ENCODE data around the gene LMAN2. TPM values are rescaled to one million over a fixed set of nuclear protein-coding genes. Genes with fewer than 3 reads are reported as not detected.

The LMAN2 gene
- total RNA-seq, 1 donor from 2014 or later, result 103 TPM

GRCh38 chr5:177357459-177358351, 6.2 kb upstream of the LMAN2 start, which contains the start of gene RGS14:
Gene RGS14 (plus strand): TSS chr5:177357924. CDS start chr5:177358025, 101 bp downstream.
- H3K4me1 ChIP-seq (ENCODE audit: insufficient read depth, low read length), result peaks cover 8% of the 10 kb centered on the region
- H2AFZ ChIP-seq (ENCODE audit: low read depth, low read length), result peak within 1 kb of the TSS; percentile 61
- peaks cover 4% of the 10 kb centered on the region for H3K36me3 Mint-ChIP-seq (ENCODE audit: low read depth, unreplicated experiment)
- peaks cover 14% of the 10 kb centered on the region for H3K4me1 Mint-ChIP-seq (ENCODE audit: low read depth, unreplicated experiment)
- H3K27ac Mint-ChIP-seq (ENCODE audit: unreplicated experiment), result peak within 1 kb of the TSS; percentile 28
- H3K9me3 ChIP-seq (ENCODE audit: insufficient read depth, low read depth, low read length), result no peaks in the 10 kb centered on the region
- H3K9ac ChIP-seq (ENCODE audit: low read length), result no peak within 1 kb of the TSS
- H3K4me3 ChIP-seq (ENCODE audit: insufficient read depth, low read depth, low read length), result no peak within 1 kb of the TSS
- DNase-seq (ENCODE audit: low read depth) (peak; percentile 55), FAIRE-seq (no peak)
- TF ChIP-seq EZH2 (IDR thresholded peaks at IDR 0.05; ENCODE audit: insufficient read depth, low read length) (no peak), CTCF (IDR thresholded peaks at IDR 0.05; ENCODE audit: insufficient read depth, low read depth, low read length) (no peak)
- peaks cover 6% of the 10 kb centered on the region for H3K9me3 Mint-ChIP-seq (ENCODE audit: unreplicated experiment)
- peak within 1 kb of the TSS; percentile 50 for H3K4me3 Mint-ChIP-seq (ENCODE audit: unreplicated experiment)
- no peaks in the 10 kb centered on the region for H3K36me3 ChIP-seq (ENCODE audit: insufficient read depth, low read length)
- no peaks in the 10 kb centered on the region for H3K79me2 ChIP-seq (ENCODE audit: insufficient read depth, low read length)
- H3K4me2 ChIP-seq (ENCODE audit: low read length), result peak within 1 kb of the TSS; percentile 62
- no peak within 1 kb of the TSS for H3K27ac ChIP-seq (ENCODE audit: low read depth, low read length)
- H3K27me3 Mint-ChIP-seq (ENCODE audit: low read depth, unreplicated experiment), result peaks cover 33% of the 10 kb centered on the region
- H3K27me3 ChIP-seq (ENCODE audit: insufficient read depth, low read length), result no peaks in the 10 kb centered on the region
- H4K20me1 ChIP-seq (ENCODE audit: insufficient read depth, low read length), result no peaks in the 10 kb centered on the region

GRCh38 chr5:177357146-177357458, 5.6 kb upstream of the LMAN2 start:
- no peak overlapping the region for H3K4me3 ChIP-seq (ENCODE audit: insufficient read depth, low read depth, low read length)
- H3K4me3 Mint-ChIP-seq (ENCODE audit: unreplicated experiment), result peak overlapping the region; percentile 50
- DNase-seq (ENCODE audit: low read depth) (no peak), FAIRE-seq (no peak)
- no peaks in the 10 kb centered on the region for H4K20me1 ChIP-seq (ENCODE audit: insufficient read depth, low read length)
- no peaks in the 10 kb centered on the region for H3K79me2 ChIP-seq (ENCODE audit: insufficient read depth, low read length)
- H3K27me3 Mint-ChIP-seq (ENCODE audit: low read depth, unreplicated experiment), result peaks cover 30% of the 10 kb centered on the region
- H3K9ac ChIP-seq (ENCODE audit: low read length), result no peak overlapping the region
- peak overlapping the region; percentile 28 for H3K27ac Mint-ChIP-seq (ENCODE audit: unreplicated experiment)
- peaks cover 4% of the 10 kb centered on the region for H3K36me3 Mint-ChIP-seq (ENCODE audit: low read depth, unreplicated experiment)
- H3K9me3 Mint-ChIP-seq (ENCODE audit: unreplicated experiment), result peaks cover 6% of the 10 kb centered on the region
- H3K4me2 ChIP-seq (ENCODE audit: low read length), result no peak overlapping the region
- no peak overlapping the region for H2AFZ ChIP-seq (ENCODE audit: low read depth, low read length)
- H3K9me3 ChIP-seq (ENCODE audit: insufficient read depth, low read depth, low read length), result no peaks in the 10 kb centered on the region
- peaks cover 10% of the 10 kb centered on the region for H3K4me1 ChIP-seq (ENCODE audit: insufficient read depth, low read length)
- peaks cover 14% of the 10 kb centered on the region for H3K4me1 Mint-ChIP-seq (ENCODE audit: low read depth, unreplicated experiment)
- no peaks in the 10 kb centered on the region for H3K27me3 ChIP-seq (ENCODE audit: insufficient read depth, low read length)
- no peak overlapping the region for H3K27ac ChIP-seq (ENCODE audit: low read depth, low read length)
- H3K36me3 ChIP-seq (ENCODE audit: insufficient read depth, low read length), result no peaks in the 10 kb centered on the region
- TF ChIP-seq CTCF (IDR thresholded peaks at IDR 0.05; ENCODE audit: insufficient read depth, low read depth, low read length) (no peak), EZH2 (IDR thresholded peaks at IDR 0.05; ENCODE audit: insufficient read depth, low read length) (no peak)

- no peak overlapping the region for H3K4me3 ChIP-seq (ENCODE audit: insufficient read depth, low read depth, low read length)
- Mint-ChIP-seq H3K9me3 (ENCODE audit: unreplicated experiment) (peaks cover 6% of the 10 kb centered on the region), H3K27ac (ENCODE audit: unreplicated experiment) (peak overlapping the region; percentile 28), H3K4me1 (ENCODE audit: low read depth, unreplicated experiment) (peaks cover 14% of the 10 kb centered on the region), H3K4me3 (ENCODE audit: unreplicated experiment) (no peak overlapping the region), H3K36me3 (ENCODE audit: low read depth, unreplicated experiment) (peaks cover 4% of the 10 kb centered on the region), H3K27me3 (ENCODE audit: low read depth, unreplicated experiment) (peaks cover 26% of the 10 kb centered on the region)
- H3K9ac ChIP-seq (ENCODE audit: low read length), result no peak overlapping the region
- peaks cover 12% of the 10 kb centered on the region for H3K4me1 ChIP-seq (ENCODE audit: insufficient read depth, low read length)
- no peak overlapping the region for H3K4me2 ChIP-seq (ENCODE audit: low read length)
- no peak overlapping the region for H2AFZ ChIP-seq (ENCODE audit: low read depth, low read length)
- H4K20me1 ChIP-seq (ENCODE audit: insufficient read depth, low read length), result no peaks in the 10 kb centered on the region
- TF ChIP-seq EZH2 (IDR thresholded peaks at IDR 0.05; ENCODE audit: insufficient read depth, low read length) (no peak), CTCF (IDR thresholded peaks at IDR 0.05; ENCODE audit: insufficient read depth, low read depth, low read length) (no peak)
- DNase-seq (ENCODE audit: low read depth) (no peak), FAIRE-seq (no peak)
- H3K36me3 ChIP-seq (ENCODE audit: insufficient read depth, low read length), result no peaks in the 10 kb centered on the region
- no peaks in the 10 kb centered on the region for H3K79me2 ChIP-seq (ENCODE audit: insufficient read depth, low read length)
- H3K27me3 ChIP-seq (ENCODE audit: insufficient read depth, low read length), result no peaks in the 10 kb centered on the region
- no peak overlapping the region for H3K27ac ChIP-seq (ENCODE audit: low read depth, low read length)
- no peaks in the 10 kb centered on the region for H3K9me3 ChIP-seq (ENCODE audit: insufficient read depth, low read depth, low read length)
These were observed 5.3 kb upstream of the LMAN2 start for GRCh38 chr5:177356746-177357145.

All from astrocyte (in vitro differentiated cells and primary cell).